NCI-H748 (cell line): ENCODE measurements around the gene TDP2.

Source experiments
- DNase-seq: peaks from one replicate; lab custom pipeline; 2025; ENCODE audit not compliant: unreplicated experiment; lab: John Stamatoyannopoulos, UW

TDP2 gene, protein sequence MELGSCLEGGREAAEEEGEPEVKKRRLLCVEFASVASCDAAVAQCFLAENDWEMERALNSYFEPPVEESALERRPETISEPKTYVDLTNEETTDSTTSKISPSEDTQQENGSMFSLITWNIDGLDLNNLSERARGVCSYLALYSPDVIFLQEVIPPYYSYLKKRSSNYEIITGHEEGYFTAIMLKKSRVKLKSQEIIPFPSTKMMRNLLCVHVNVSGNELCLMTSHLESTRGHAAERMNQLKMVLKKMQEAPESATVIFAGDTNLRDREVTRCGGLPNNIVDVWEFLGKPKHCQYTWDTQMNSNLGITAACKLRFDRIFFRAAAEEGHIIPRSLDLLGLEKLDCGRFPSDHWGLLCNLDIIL

GRCh38 chr6:24666641-24667377 lies at the start of gene TDP2, which contains the start of gene ACOT13:
Gene TDP2, minus strand, starts transcription at chr6:24666899. Its CDS starts 37 bp downstream, at chr6:24666862.
Gene ACOT13, plus strand, starts transcription at chr6:24667077. Its CDS starts 187 bp downstream, at chr6:24667264.
- DNase-seq, result peak; percentile 96

- DNase-seq, result no peak
Observed at GRCh38 chr6:24710519-24711303, 44.0 kb upstream of the TDP2 start.

- DNase-seq, result no peak
Observed at GRCh38 chr6:24709014-24709711, 42.5 kb upstream of the TDP2 start.

- no peak for DNase-seq
Observed at GRCh38 chr6:24708612-24709011, 41.9 kb upstream of the TDP2 start.

- no peak for DNase-seq
Observed at GRCh38 chr6:24704468-24704867, 37.8 kb upstream of the TDP2 start.

- no peak for DNase-seq
Observed at GRCh38 chr6:24702720-24703282, 36.1 kb upstream of the TDP2 start.

DNA sequence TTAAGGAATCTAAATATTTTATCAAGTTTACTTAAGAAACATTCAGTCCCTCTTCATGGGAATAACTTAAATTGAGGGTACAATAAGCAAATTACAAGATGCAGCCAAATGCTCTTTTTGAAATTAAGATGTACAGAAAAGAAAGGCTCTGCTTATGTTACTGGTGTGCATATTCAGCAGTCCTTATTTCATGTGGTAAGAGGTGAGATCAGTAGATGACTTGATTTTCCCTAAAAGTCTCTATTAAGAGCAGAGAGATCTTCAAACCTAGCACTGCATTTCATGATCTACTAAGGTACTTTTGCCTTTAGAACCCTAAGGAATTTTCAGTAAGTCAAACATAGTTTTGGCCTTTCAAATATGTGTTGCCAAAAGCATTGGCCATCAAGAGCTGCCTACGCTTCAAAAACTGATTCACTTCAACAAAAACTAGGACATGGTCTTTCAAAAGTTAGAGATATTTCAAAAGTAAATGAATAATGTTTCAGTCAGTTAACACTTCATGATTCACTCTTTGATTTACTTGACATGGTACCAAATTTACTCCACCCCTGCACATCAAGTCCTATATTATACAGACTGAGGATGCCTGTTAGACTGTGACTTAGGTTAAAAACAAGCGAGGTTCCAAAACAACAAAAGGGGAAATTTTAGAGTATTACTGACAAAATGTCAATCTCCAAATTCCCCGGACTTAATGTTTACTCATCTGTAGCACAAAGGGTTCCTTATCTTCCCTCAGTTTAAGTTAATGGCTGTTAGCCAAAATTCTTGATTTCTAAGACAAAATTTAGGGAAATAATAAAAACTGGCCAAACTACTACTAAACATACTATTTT lies 33.0 kb upstream of the TDP2 start:
- DNase-seq, result no peak

GRCh38 chr6:24696097-24696496 lies 29.4 kb upstream of the TDP2 start:
- no peak for DNase-seq

DNA sequence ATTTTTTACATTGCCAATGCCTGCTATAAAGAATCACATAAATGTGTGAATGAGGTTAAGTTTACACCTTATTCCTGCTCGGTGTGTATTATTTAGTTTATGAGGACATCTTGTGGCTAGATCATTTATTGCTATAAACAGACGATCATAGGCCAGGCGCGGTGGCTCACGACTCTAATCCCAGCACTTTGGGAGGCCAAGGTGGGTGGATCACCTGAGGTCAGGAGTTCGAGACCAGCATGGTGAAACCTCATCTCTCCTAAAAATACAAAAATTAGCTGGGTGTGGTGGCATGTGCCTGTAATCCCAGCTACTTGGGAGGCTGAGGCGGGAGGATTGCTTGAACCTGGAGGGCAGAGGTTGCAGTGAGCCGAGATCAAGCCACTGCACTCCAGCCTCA lies 28.9 kb upstream of the TDP2 start:
- peak; percentile 66 for DNase-seq

DNA sequence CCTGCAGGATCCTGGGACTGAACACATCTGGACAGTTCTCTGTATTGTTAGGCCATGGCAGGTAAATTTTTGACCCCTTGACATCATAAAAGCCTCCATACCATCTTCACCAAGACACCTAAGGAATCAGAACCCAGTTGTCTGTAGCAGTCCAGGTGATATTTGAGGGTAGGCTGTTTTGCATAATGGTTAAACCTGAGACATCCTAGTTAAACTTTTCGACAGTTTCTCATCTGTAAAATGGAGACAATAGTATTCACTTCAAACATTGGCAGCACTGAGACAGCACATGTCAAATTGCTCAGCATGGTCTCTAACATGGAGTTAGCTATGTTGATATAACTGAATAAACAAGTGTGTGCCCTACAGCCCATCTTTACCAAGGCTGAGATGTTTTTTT lies 27.5 kb upstream of the TDP2 start:
- DNase-seq, result peak; percentile 27

GRCh38 chr6:24692848-24693592 lies 26.3 kb upstream of the TDP2 start:
- DNase-seq, result no peak

- no peak for DNase-seq
Observed at GRCh38 chr6:24692415-24692814, 25.7 kb upstream of the TDP2 start.

- no peak for DNase-seq
Observed at GRCh38 chr6:24692003-24692402, 25.3 kb upstream of the TDP2 start.

GRCh38 chr6:24691550-24691949 lies 24.9 kb upstream of the TDP2 start:
- DNase-seq, result no peak

DNA sequence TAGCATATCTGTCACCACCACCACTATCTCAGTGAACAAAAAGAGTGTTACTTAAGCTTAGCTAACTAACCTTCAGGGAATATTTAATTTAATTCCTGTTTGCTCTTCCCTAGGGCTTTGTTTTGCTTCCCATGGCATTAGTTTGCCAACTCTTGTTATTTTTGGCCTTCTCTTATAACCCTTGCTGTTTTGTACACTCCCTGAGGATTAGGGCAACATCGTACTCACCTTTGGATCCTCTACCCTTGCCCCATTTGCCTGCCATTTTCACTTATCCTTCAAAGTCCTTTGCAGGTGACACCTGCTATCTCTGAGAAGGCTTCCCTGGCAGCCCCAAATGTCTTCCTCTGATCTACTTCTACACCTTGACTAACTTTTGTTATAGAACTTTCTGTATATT lies 23.9 kb upstream of the TDP2 start:
- no peak for DNase-seq

DNA sequence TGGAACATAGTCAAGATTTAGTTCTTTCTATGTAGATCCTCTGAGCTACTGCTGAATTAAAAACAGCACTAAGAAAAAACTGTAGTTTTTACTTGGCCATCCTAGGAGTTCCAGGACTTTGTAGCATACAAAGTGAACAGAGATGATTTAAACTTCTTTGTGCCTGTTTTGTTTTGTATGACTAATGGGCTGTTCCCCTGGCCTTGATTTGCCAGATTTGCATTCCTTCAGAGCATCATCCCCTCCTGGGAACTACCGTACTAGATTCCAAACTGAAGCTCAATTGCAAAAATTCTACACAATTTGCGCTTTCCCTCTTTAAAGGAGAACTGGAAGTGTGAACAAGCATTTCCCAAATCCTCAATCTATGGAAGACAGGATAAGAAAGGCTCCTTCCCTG lies 23.3 kb upstream of the TDP2 start:
- DNase-seq, result no peak

GRCh38 chr6:24686946-24687345 lies 20.2 kb upstream of the TDP2 start:
- DNase-seq, result no peak

DNA sequence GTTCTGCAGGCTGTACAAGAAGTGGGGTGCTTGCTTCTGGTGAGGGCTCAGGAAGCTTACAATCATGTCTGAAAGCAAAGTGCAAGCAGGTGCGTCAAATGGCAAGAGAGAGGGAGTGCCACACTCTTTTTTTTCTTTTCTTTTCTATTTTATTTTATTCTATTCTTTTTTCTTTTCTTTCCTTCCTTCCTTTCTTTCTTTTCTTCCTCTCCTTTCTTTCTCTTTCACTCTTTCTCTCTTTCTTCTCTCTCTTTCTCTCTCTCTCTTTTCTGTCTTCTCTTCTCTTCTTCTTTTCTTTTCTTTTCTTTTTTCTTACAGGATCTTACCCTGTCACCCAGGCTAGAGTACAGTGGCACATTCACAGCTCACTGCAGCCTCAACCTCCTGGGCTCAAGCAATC lies 19.7 kb upstream of the TDP2 start:
- no peak for DNase-seq
